IMR-90 (cell line): ENCODE measurements around the gene C22orf31. TPM values are rescaled to one million over a fixed set of nuclear protein-coding genes. Genes with fewer than 3 reads are reported as not detected.
A peak's percentile ranks its signal among the peaks of the same experiment; 100 is the strongest.

Source experiments
- ATAC-seq: fragments of 200-7000 bp; cut with Tn5 transposase; 2 replicates; pipeline ENCODE4 v1.9.1; 2020; ENCODE audit warnings: low read depth, mild to moderate bottlenecking, moderate library complexity
- BruUV-seq: library from RNA; stranded (reverse); fragments of 400-500 nt; replicated peaks from 2 replicates; lab custom pipeline; 2021; lab: Mats Ljungman, UMichigan
- CTCF ChIA-PET: fragments of 300-600 bp; formaldehyde crosslinking; extraction: SDS; loops from one replicate; lab custom pipeline; 2021; ENCODE audit warnings: antibody characterized with exemption; lab: Yijun Ruan, JAX
- POLR2A ChIA-PET: fragments of 300-600 bp; sonication (Branson Sonifier 250); formaldehyde crosslinking; loops from one replicate; lab custom pipeline; 2022; ENCODE audit warnings: antibody characterized with exemption; ENCODE audit not compliant: unreplicated experiment; lab: Charles Lee
- DNase-seq: peaks from one replicate; pipeline ENCODE4 v3.0.0; 2013
- H2AFZ ChIP-seq: replicated peaks from 2 replicates; pipeline ENCODE3; 2013; ENCODE audit warnings: low read length, mild to moderate bottlenecking; ENCODE audit not compliant: poor library complexity
- H2AK5ac ChIP-seq: 2 replicates; pipeline ENCODE4 v1.6.1; 2013; ENCODE audit warnings: low read depth, low read length, inconsistent platforms
- H2AK9ac ChIP-seq: replicated peaks from 2 replicates; pipeline ENCODE3; 2013; ENCODE audit warnings: mild to moderate bottlenecking, low read depth, low read length, moderate library complexity; ENCODE audit not compliant: poor library complexity
- H2BK120ac ChIP-seq: 2 replicates; pipeline ENCODE4 v1.6.1; 2013; ENCODE audit warnings: low read depth, low read length, inconsistent platforms
- H2BK15ac ChIP-seq: 3 replicates; pipeline ENCODE4 v1.6.1; 2013; ENCODE audit warnings: low read depth, low read length, inconsistent platforms
- H2BK20ac ChIP-seq: 2 replicates; pipeline ENCODE4 v1.6.1; 2013; ENCODE audit warnings: low read depth, mild to moderate bottlenecking, inconsistent platforms, low read length, moderate library complexity
- H2BK5ac ChIP-seq: 2 replicates; pipeline ENCODE4 v1.6.1; 2013; ENCODE audit warnings: mild to moderate bottlenecking, low read depth, low read length, inconsistent platforms; ENCODE audit not compliant: poor library complexity, severe bottlenecking
- H3K14ac ChIP-seq: replicated peaks from 2 replicates; pipeline ENCODE4 v1.6.1; 2013; ENCODE audit warnings: low read depth, low read length, inconsistent platforms
- H3K18ac ChIP-seq: 2 replicates; pipeline ENCODE4 v1.6.1; 2013; ENCODE audit warnings: low read depth, low read length, control low read depth
- H3K23ac ChIP-seq: 2 replicates; pipeline ENCODE4 v1.6.1; 2013; ENCODE audit warnings: low read depth, low read length, inconsistent platforms
- H3K27ac ChIP-seq: 2 replicates; pipeline ENCODE4 v1.5.1; 2013; ENCODE audit warnings: mild to moderate bottlenecking, control low read depth, low read length; ENCODE audit not compliant: insufficient read depth
- H3K27me3 ChIP-seq: 2 replicates; pipeline ENCODE4 v1.6.1; 2013; ENCODE audit warnings: low read length; ENCODE audit not compliant: control insufficient read depth, insufficient read depth
- H3K36me3 ChIP-seq: 2 replicates; pipeline ENCODE4 v1.6.1; 2013; ENCODE audit warnings: low read length, mixed read lengths; ENCODE audit not compliant: control insufficient read depth, insufficient read depth
- H3K4ac ChIP-seq: 2 replicates; pipeline ENCODE4 v1.6.1; 2013; ENCODE audit warnings: low read depth, low read length, inconsistent platforms
- H3K4me1 ChIP-seq: 2 replicates; pipeline ENCODE4 v1.6.1; 2013; ENCODE audit warnings: low read length, mixed read lengths; ENCODE audit not compliant: control insufficient read depth, insufficient read depth
- H3K4me2 ChIP-seq: 2 replicates; pipeline ENCODE4 v1.6.1; 2013; ENCODE audit warnings: low read depth, mild to moderate bottlenecking, control low read depth, low read length, moderate library complexity
- H3K4me3 ChIP-seq: 2 replicates; pipeline ENCODE4 v1.5.1; 2013; ENCODE audit warnings: low read depth, mild to moderate bottlenecking, control low read depth, low read length, moderate library complexity; ENCODE audit not compliant: insufficient read depth
- H3K56ac ChIP-seq: 2 replicates; pipeline ENCODE4 v1.6.1; 2013; ENCODE audit warnings: low read length, inconsistent platforms; ENCODE audit not compliant: insufficient read depth; ENCODE audit errors: extremely low read depth
- H3K79me1 ChIP-seq, 2 experiments: 2 replicates each; pipeline ENCODE4 v1.6.1; 2013; ENCODE audit warnings: low read length in 2 of 2, inconsistent platforms in 1 of 2, low read depth in 1 of 2
- H3K9ac ChIP-seq: 2 replicates; pipeline ENCODE4 v1.6.1; 2013; ENCODE audit warnings: low read depth, low read length, control low read depth
- H3K9me1 ChIP-seq: 2 replicates; pipeline ENCODE4 v1.6.1; 2013; ENCODE audit warnings: low read length, inconsistent platforms; ENCODE audit not compliant: insufficient read depth
- H3K9me3 ChIP-seq: 2 replicates; pipeline ENCODE4 v1.6.1; 2013; ENCODE audit warnings: low read length; ENCODE audit not compliant: control insufficient read depth, insufficient read depth
- H4K20me1 ChIP-seq: 2 replicates; pipeline ENCODE4 v1.6.1; 2013; ENCODE audit warnings: low read length, inconsistent platforms; ENCODE audit not compliant: insufficient read depth
- H4K5ac ChIP-seq: 2 replicates; pipeline ENCODE4 v1.6.1; 2013; ENCODE audit warnings: mild to moderate bottlenecking, low read depth, low read length, control low read depth
- H4K8ac ChIP-seq, 2 experiments: 2 replicates each; pipeline ENCODE4 v1.6.1; 2013; ENCODE audit warnings: low read depth in 2 of 2, low read length in 2 of 2, control low read depth in 1 of 2, inconsistent platforms in 1 of 2
- H4K91ac ChIP-seq: 2 replicates; pipeline ENCODE4 v1.6.1; 2013; ENCODE audit warnings: low read depth, low read length, inconsistent platforms; ENCODE audit not compliant: insufficient read depth
- BHLHE40 ChIP-seq: fragments of 150-350 bp; IDR thresholded peaks from 2 replicates; pipeline ENCODE4 v1.6.1; 2016; ENCODE audit warnings: mild to moderate bottlenecking, low read depth, low read length
- CEBPB ChIP-seq: IDR thresholded peaks from 2 replicates; pipeline ENCODE4 v1.6.1; 2012; ENCODE audit warnings: low read depth, low read length, improper control_type of control experiment
- CHD1 ChIP-seq: IDR thresholded peaks from 2 replicates; pipeline ENCODE4 v1.6.1; 2012; ENCODE audit warnings: low read depth, low read length, improper control_type of control experiment
- CTCF ChIP-seq: conservative IDR thresholded peaks from 2 replicates; pipeline ENCODE4 v1.5.1; 2012; ENCODE audit warnings: mild to moderate bottlenecking, low read depth, low read length, improper control_type of control experiment
- ELK1 ChIP-seq: fragments of 150-350 bp; IDR thresholded peaks from 2 replicates; pipeline ENCODE4 v1.6.1; 2016; ENCODE audit warnings: low read depth, mild to moderate bottlenecking, low read length, moderate library complexity, borderline replicate concordance
- FOS ChIP-seq: fragments of 150-350 bp; IDR thresholded peaks from 2 replicates; pipeline ENCODE4 v1.6.1; 2016; ENCODE audit warnings: low read depth, low read length
- MAFK ChIP-seq: IDR thresholded peaks from 2 replicates; pipeline ENCODE4 v1.6.1; 2012; ENCODE audit warnings: low read depth, low read length, improper control_type of control experiment
- MAZ ChIP-seq: IDR thresholded peaks from 2 replicates; pipeline ENCODE4 v1.6.1; 2012; ENCODE audit warnings: low read depth, mild to moderate bottlenecking, low read length, improper control_type of control experiment, moderate library complexity, borderline replicate concordance
- MXI1 ChIP-seq: IDR thresholded peaks from 2 replicates; pipeline ENCODE4 v1.6.1; 2012; ENCODE audit warnings: low read depth, mild to moderate bottlenecking, low read length, moderate library complexity, borderline replicate concordance
- NFE2L2 ChIP-seq: fragments of 150-350 bp; IDR thresholded peaks from 2 replicates; pipeline ENCODE4 v1.6.1; 2016; ENCODE audit warnings: low read depth, mild to moderate bottlenecking, low read length
- POLR2A ChIP-seq: IDR thresholded peaks from 2 replicates; pipeline ENCODE4 v1.6.1; 2012; ENCODE audit warnings: mild to moderate bottlenecking, low read depth, low read length
- RAD21 ChIP-seq: IDR thresholded peaks from 2 replicates; pipeline ENCODE4 v1.6.1; 2012; ENCODE audit warnings: low read length, improper control_type of control experiment
- RFX5 ChIP-seq: IDR thresholded peaks from 2 replicates; pipeline ENCODE4 v1.8.0; 2012; ENCODE audit warnings: low read depth, mild to moderate bottlenecking, low read length, moderate library complexity
- SMC3 ChIP-seq: fragments of 150-350 bp; IDR thresholded peaks from 2 replicates; pipeline ENCODE4 v1.6.1; 2016; ENCODE audit warnings: low read depth, mild to moderate bottlenecking, antibody characterized with exemption, low read length, moderate library complexity
- USF2 ChIP-seq: fragments of 150-350 bp; IDR thresholded peaks from 2 replicates; pipeline ENCODE4 v1.6.1; 2017; ENCODE audit warnings: mild to moderate bottlenecking, antibody characterized with exemption, low read length, low read depth
- WGBS, 2 experiments: methylation state at CpG; one replicate each; pipeline versions ENCODE4 v1.1.5 to v1.1.7; 2013; ENCODE audit warnings: missing lambda C conversion rate in 2 of 2; ENCODE audit not compliant: insufficient read length in 1 of 2; ENCODE audit errors: extremely low coverage in 2 of 2; 5-methylcytosine and 5-hydroxymethylcytosine counted together
- dilution Hi-C: fragments of 300-500 bp; cut with HindIII; formaldehyde crosslinking; loops from one replicate; pipeline ENCODE4 v1.14.3; 2018; ENCODE audit warnings: low sequenced_read_pairs; ENCODE audit not compliant: unreplicated experiment
- in situ Hi-C: fragments of 300-500 bp; cut with MboI; formaldehyde crosslinking; loops from 3 replicates; pipeline ENCODE4 v1.14.3; 2019; ENCODE audit warnings: low sequenced_read_pairs, inconsistent platforms, mixed read lengths
- intact Hi-C: fragments of 100-400 bp; cut with micrococcal nuclease; formaldehyde crosslinking; loops from 2 replicates; pipeline ENCODE4 v1.10.0; 2022
- polyA plus RNA-seq, 3 experiments: library from polyadenylated mRNA; depleted of rRNA; stranded (reverse); fragments of >200 nt; gene quantifications; 2 replicates each; pipeline ENCODE4 v1.2.3, GENCODE V29; 2012; ENCODE audit warnings: low replicate concordance in 1 of 3
- total RNA-seq: library from RNA; depleted of rRNA; stranded (reverse); fragments of >200 nt; gene quantifications from 2 replicates; pipeline ENCODE4 v1.2.3, GENCODE V29; 2012

The C22orf31 gene
- total and polyA plus RNA-seq, 2 of the 4 experiments (the other 2 are of a cell fraction): not detected

GRCh38 chr22:29072979-29073617, 11.5 kb upstream of the C22orf31 start, which contains the start of gene KREMEN1:
Gene KREMEN1, plus strand, starts transcription at chr22:29073035. Its CDS starts 96 bp downstream, at chr22:29073131.
- Histone ChIP-seq H3K56ac (no peak within 1 kb of the TSS), H3K4ac (no peak within 1 kb of the TSS), H3K4me3 (peak within 1 kb of the TSS; percentile 68), H2BK20ac (no peak within 1 kb of the TSS), H3K27ac (no peak within 1 kb of the TSS), H3K14ac (no peak within 1 kb of the TSS), H3K23ac (peak within 1 kb of the TSS; percentile 46), H3K36me3 (no peaks in the 10 kb centered on the region), H3K9me1 (peaks cover 2% of the 10 kb centered on the region; the same call in 1 of the 2 replicates), H3K4me1 (no peaks in the 10 kb centered on the region), H4K20me1 (no peaks in the 10 kb centered on the region), H4K91ac (no peak within 1 kb of the TSS), H3K79me1 (no peaks in the 10 kb centered on the region), H2AK9ac (peak within 1 kb of the TSS; percentile 29), H3K4me2 (peak within 1 kb of the TSS; percentile 96), H2BK5ac (no peak within 1 kb of the TSS), H3K27me3 (peaks cover 28% of the 10 kb centered on the region), H2BK120ac (no peak within 1 kb of the TSS), H4K8ac (no peak within 1 kb of the TSS), H3K18ac (no peak within 1 kb of the TSS; the same call in 1 of the 2 replicates), H4K5ac (no peak within 1 kb of the TSS; the same call in 1 of the 2 replicates), H3K9ac (peak within 1 kb of the TSS; percentile 51; the same call in 1 of the 2 replicates), H2AK5ac (no peak within 1 kb of the TSS), H2BK15ac (no peak within 1 kb of the TSS), H2AFZ (peak within 1 kb of the TSS; percentile 89), H3K9me3 (no peaks in the 10 kb centered on the region)
- CTCF ChIA-PET: no interaction called here
- peak; percentile 13 for ATAC-seq
- intact Hi-C loops: loop anchor here (5.0 kb wide), 1 partner anchor 79 kb away; no protein-coding TSS in a partner anchor
- DNase-seq: no peak
- POLR2A ChIA-PET: no interaction called here
- WGBS, 2 experiments: 1% methylated on average over 39 of the region's 76 CpGs; no CpG with 5 or more reads in 1 of the 2 experiments
- in situ Hi-C loops: no loop called here
- BruUV-seq: no TSS peak
- dilution Hi-C loops: no loop called here
- TF ChIP-seq CHD1: no peak
- no peak for TF ChIP-seq NFE2L2
- TF ChIP-seq USF2: no peak
- TF ChIP-seq CEBPB: no peak
- TF ChIP-seq RAD21: no peak
- TF ChIP-seq MXI1: no peak
- no peak for TF ChIP-seq BHLHE40
- TF ChIP-seq CTCF: no peak
- TF ChIP-seq RFX5: no peak
- TF ChIP-seq POLR2A: no peak
- TF ChIP-seq ELK1: no peak
- TF ChIP-seq SMC3: no peak
- no peak for TF ChIP-seq FOS
- no peak; the same call in 1 of the 2 replicates for TF ChIP-seq MAZ
- TF ChIP-seq MAFK: no peak
